Panc1 (cell line): Measurements from ENCODE around the gene GLTP. TPM values are rescaled to one million over a fixed set of nuclear protein-coding genes. Genes with fewer than 3 reads are reported as not detected.

Experiments
- ATAC-seq: fragments of 200-7000 bp; cut with Tn5 transposase; 2 replicates; pipeline ENCODE4 v1.9.1; 2020; ENCODE audit warnings: mild to moderate bottlenecking, moderate library complexity
- BruUV-seq: library from RNA; stranded (reverse); fragments of 400-500 nt; replicated peaks from 2 replicates; lab custom pipeline; 2021; lab: Mats Ljungman, UMichigan
- CTCF ChIA-PET: fragments of 300-600 bp; sonication (Branson Sonifier 250); formaldehyde crosslinking; loops from one replicate; lab custom pipeline; 2022; ENCODE audit warnings: antibody characterized with exemption; lab: Charles Lee
- POLR2A ChIA-PET: fragments of 300-600 bp; sonication (Branson Sonifier 250); formaldehyde crosslinking; loops from one replicate; lab custom pipeline; 2022; ENCODE audit warnings: antibody characterized with exemption; lab: Charles Lee
- DNase-seq: peaks from one replicate; pipeline ENCODE4 v3.0.0-alpha.2; 2010; ENCODE audit warnings: low read depth, low spot score
- H3K27ac ChIP-seq: 2 replicates; pipeline ENCODE4 v1.5.1; 2011; ENCODE audit warnings: mild to moderate bottlenecking, low read length, inconsistent platforms
- H3K27me3 ChIP-seq: fragments of 200-500 bp; sonication (Bioruptor generic); 2 replicates; pipeline ENCODE4 v1.6.0; 2014; ENCODE audit warnings: low read length, inconsistent platforms; ENCODE audit not compliant: control insufficient read depth, insufficient read depth
- H3K36me3 ChIP-seq: fragments of 200-500 bp; sonication (Bioruptor generic); 2 replicates; pipeline ENCODE4 v1.5.1; 2014; ENCODE audit warnings: inconsistent platforms, mild to moderate bottlenecking, low read length, moderate library complexity; ENCODE audit not compliant: control insufficient read depth, insufficient read depth
- H3K4me1 ChIP-seq: 2 replicates; pipeline ENCODE4 v1.5.1; 2011; ENCODE audit warnings: inconsistent platforms, mild to moderate bottlenecking, low read length, moderate library complexity; ENCODE audit not compliant: control insufficient read depth, insufficient read depth
- H3K4me3 ChIP-seq, 2 experiments: 2 replicates each; pipeline ENCODE4 v1.5.1; 2011 to 2012; ENCODE audit warnings: low read depth in 2 of 2, low read length in 2 of 2, mild to moderate bottlenecking in 2 of 2, inconsistent platforms in 1 of 2, moderate library complexity in 1 of 2
- H3K9me3 ChIP-seq: fragments of 200-500 bp; sonication (Bioruptor generic); 2 replicates; pipeline ENCODE4 v1.5.1; 2014; ENCODE audit warnings: low read depth, mild to moderate bottlenecking, inconsistent platforms, low read length, moderate library complexity; ENCODE audit not compliant: control insufficient read depth, insufficient read depth
- POLR2AphosphoS5 ChIP-seq: IDR thresholded peaks from 2 replicates; pipeline ENCODE4 v1.6.1; 2012; ENCODE audit warnings: mild to moderate bottlenecking, low read depth, low read length, moderate library complexity
- SIN3A ChIP-seq: IDR thresholded peaks from 2 replicates; pipeline ENCODE4 v1.6.1; 2012; ENCODE audit warnings: low read depth, mild to moderate bottlenecking, low read length, moderate library complexity, borderline replicate concordance; ENCODE audit not compliant: insufficient read depth
- TCF7L2 ChIP-seq: IDR thresholded peaks from 2 replicates; pipeline ENCODE4 v1.6.1; 2011; ENCODE audit warnings: mild to moderate bottlenecking, low read depth, low read length, inconsistent platforms
- in situ Hi-C: cut with HindIII; loops from 2 replicates; pipeline ENCODE4 v1.10.0; 2016; ENCODE audit warnings: low sequenced_read_pairs, low pct_unique_long_range_greater_than_20kb
- intact Hi-C: fragments of 100-400 bp; cut with micrococcal nuclease; formaldehyde crosslinking; loops from one replicate; pipeline ENCODE4 v1.10.0; 2022; ENCODE audit not compliant: unreplicated experiment
- total RNA-seq: library from RNA; stranded (reverse); gene quantifications from one replicate; pipeline ENCODE4 v1.2.1, GENCODE V29; 2021; ENCODE audit not compliant: unreplicated experiment
- TF ChIP-seq, protein P1 (sequence below): fragments of 450-650 bp; IDR thresholded peaks from 2 replicates; pipeline ENCODE4 v1.5.1; 2017; ENCODE audit warnings: mild to moderate bottlenecking
- TF ChIP-seq, protein P2 (sequence below), 2 experiments: IDR thresholded peaks; 2 replicates each; pipeline ENCODE4 v1.6.1; 2011 to 2012; ENCODE audit warnings: low read depth in 2 of 2, control low read depth in 1 of 2, low read length in 1 of 2, mild to moderate bottlenecking in 1 of 2, moderate library complexity in 1 of 2; ENCODE audit not compliant: insufficient read depth in 1 of 2

GLTP gene
- total RNA-seq, 1 experiment from 2014 or later = 24.8 TPM

DNA sequence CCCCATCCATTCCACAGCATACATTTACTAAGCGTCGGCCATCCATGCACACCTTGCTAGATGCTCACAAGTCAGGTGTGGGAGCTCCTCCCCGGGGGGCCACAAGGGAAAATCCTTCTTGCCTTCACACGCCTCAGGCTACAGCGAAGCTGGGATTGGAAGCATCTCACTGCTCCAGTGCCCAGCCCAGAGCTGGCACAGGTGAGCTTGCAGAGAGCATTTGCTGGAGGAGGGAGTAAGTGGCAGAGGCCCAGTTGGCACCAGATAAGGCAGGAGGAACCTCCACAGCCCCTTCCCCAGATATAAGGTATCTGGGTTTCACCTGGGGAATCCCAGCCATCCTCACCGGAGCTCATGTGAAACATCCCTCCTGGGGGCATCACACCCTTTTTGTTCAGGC is 49.0 kb downstream of the GLTP start:
- in situ Hi-C loops = no loop called here
- Histone ChIP-seq H3K27me3 (no peaks in the 10 kb centered on the region), H3K27ac (no peak overlapping the region), H3K4me1 (no peaks in the 10 kb centered on the region), H3K4me3 (no peak overlapping the region), H3K36me3 (no peaks in the 10 kb centered on the region), H3K9me3 (no peaks in the 10 kb centered on the region)
- BruUV-seq = no TSS peak
- intact Hi-C loops = no loop called here
- ChIA-PET CTCF (no interaction called here), POLR2A (interaction anchor here (0.6 kb wide), 1 partner anchor 207 kb away, joined by 7 read pairs; no protein-coding TSS in a partner anchor)
- DNase-seq (no peak), ATAC-seq (no peak)
- TF ChIP-seq POLR2AphosphoS5 (no peak), TCF7L2 (no peak), SIN3A (no peak)
- TF ChIP-seq, protein P1, sequence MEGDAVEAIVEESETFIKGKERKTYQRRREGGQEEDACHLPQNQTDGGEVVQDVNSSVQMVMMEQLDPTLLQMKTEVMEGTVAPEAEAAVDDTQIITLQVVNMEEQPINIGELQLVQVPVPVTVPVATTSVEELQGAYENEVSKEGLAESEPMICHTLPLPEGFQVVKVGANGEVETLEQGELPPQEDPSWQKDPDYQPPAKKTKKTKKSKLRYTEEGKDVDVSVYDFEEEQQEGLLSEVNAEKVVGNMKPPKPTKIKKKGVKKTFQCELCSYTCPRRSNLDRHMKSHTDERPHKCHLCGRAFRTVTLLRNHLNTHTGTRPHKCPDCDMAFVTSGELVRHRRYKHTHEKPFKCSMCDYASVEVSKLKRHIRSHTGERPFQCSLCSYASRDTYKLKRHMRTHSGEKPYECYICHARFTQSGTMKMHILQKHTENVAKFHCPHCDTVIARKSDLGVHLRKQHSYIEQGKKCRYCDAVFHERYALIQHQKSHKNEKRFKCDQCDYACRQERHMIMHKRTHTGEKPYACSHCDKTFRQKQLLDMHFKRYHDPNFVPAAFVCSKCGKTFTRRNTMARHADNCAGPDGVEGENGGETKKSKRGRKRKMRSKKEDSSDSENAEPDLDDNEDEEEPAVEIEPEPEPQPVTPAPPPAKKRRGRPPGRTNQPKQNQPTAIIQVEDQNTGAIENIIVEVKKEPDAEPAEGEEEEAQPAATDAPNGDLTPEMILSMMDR = no peak
- TF ChIP-seq, protein P2, sequence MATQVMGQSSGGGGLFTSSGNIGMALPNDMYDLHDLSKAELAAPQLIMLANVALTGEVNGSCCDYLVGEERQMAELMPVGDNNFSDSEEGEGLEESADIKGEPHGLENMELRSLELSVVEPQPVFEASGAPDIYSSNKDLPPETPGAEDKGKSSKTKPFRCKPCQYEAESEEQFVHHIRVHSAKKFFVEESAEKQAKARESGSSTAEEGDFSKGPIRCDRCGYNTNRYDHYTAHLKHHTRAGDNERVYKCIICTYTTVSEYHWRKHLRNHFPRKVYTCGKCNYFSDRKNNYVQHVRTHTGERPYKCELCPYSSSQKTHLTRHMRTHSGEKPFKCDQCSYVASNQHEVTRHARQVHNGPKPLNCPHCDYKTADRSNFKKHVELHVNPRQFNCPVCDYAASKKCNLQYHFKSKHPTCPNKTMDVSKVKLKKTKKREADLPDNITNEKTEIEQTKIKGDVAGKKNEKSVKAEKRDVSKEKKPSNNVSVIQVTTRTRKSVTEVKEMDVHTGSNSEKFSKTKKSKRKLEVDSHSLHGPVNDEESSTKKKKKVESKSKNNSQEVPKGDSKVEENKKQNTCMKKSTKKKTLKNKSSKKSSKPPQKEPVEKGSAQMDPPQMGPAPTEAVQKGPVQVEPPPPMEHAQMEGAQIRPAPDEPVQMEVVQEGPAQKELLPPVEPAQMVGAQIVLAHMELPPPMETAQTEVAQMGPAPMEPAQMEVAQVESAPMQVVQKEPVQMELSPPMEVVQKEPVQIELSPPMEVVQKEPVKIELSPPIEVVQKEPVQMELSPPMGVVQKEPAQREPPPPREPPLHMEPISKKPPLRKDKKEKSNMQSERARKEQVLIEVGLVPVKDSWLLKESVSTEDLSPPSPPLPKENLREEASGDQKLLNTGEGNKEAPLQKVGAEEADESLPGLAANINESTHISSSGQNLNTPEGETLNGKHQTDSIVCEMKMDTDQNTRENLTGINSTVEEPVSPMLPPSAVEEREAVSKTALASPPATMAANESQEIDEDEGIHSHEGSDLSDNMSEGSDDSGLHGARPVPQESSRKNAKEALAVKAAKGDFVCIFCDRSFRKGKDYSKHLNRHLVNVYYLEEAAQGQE (IDR thresholded peaks at IDR 0.05; ENCODE audit: insufficient read depth in 1 of 2, low read depth in 2 of 2, low read length in 1 of 2) = no peak

DNA sequence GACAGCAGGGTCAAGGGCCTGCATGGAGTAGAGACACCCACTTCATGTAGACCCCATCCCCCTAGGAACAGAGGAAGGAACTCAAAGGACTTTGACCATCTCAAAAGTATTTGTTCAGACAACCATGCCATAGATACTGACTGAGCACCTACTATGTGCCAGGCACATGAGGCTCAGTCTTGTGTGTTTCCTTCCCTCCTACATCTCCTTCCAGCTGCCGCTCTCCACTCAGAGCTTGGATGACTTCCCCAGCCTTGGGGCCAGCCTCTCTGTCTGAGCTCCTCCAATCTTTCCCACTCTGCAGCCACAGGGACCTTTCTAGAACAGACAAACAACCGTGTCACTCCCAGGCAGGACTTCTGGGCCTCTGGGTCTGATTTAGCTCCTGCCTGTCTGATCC is 49.6 kb downstream of the GLTP start:
- no peaks in the 10 kb centered on the region for H3K9me3 ChIP-seq
- H3K4me1 ChIP-seq = no peaks in the 10 kb centered on the region
- H3K4me3 ChIP-seq = no peak overlapping the region
- ChIA-PET CTCF (no interaction called here), POLR2A (no interaction called here)
- ATAC-seq (no peak), DNase-seq (no peak)
- H3K27ac ChIP-seq = no peak overlapping the region
- no peak for TF ChIP-seq TCF7L2
- no peak for TF ChIP-seq SIN3A
- TF ChIP-seq, protein P1 = no peak
- TF ChIP-seq, protein P2 (IDR thresholded peaks at IDR 0.05; ENCODE audit: insufficient read depth in 1 of 2, low read depth in 2 of 2, low read length in 1 of 2) = no peak
- TF ChIP-seq POLR2AphosphoS5 = no peak
- no peaks in the 10 kb centered on the region for H3K36me3 ChIP-seq
- in situ Hi-C loops = no loop called here
- H3K27me3 ChIP-seq = no peaks in the 10 kb centered on the region
- BruUV-seq = no TSS peak
- intact Hi-C loops = no loop called here
